GM12864 (cell line): ENCODE measurements around the gene TUT7.
"Not testable (repeated sequence)": the region's sequence is repeated elsewhere in the genome, so short reads cannot be mapped to it uniquely, and the experiment has no call there.

Experiments
- DNase-seq: peaks from one replicate; pipeline ENCODE4 v3.0.0-alpha.2; 2011; ENCODE audit warnings: low read depth
- H3K4me3 ChIP-seq: 2 replicates; pipeline ENCODE4 v1.5.1; 2011; ENCODE audit warnings: mild to moderate bottlenecking, low read depth, low read length, control low read depth
- TF ChIP-seq, protein P1 (sequence below): IDR thresholded peaks from 2 replicates; pipeline ENCODE4 v1.5.1; 2011; ENCODE audit warnings: low read depth, mild to moderate bottlenecking, moderate library complexity, low read length, control low read depth, inconsistent platforms; ENCODE audit errors: missing control alignments

Gene TUT7

DNA sequence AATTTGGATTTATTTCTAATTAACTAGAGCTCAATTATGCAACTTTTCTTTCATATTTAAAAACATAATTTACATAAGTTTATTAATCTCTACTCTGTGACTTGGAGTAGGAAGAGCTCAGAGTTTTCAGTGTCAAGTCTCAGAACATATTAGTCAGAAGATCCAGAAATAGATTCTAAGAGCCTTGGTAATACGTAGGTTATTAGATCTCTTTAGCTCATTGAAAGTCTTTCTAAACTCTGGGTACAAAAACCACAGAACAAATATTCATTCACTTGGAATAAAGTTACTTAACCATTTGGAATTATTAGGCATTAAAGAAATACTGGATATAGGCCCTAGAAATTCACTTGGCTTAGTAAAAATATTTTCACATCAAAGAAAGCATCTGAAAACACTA lies 45.5 kb downstream of the TUT7 start:
- no peak overlapping the region for H3K4me3 ChIP-seq
- no peak for DNase-seq
- TF ChIP-seq, protein P1, sequence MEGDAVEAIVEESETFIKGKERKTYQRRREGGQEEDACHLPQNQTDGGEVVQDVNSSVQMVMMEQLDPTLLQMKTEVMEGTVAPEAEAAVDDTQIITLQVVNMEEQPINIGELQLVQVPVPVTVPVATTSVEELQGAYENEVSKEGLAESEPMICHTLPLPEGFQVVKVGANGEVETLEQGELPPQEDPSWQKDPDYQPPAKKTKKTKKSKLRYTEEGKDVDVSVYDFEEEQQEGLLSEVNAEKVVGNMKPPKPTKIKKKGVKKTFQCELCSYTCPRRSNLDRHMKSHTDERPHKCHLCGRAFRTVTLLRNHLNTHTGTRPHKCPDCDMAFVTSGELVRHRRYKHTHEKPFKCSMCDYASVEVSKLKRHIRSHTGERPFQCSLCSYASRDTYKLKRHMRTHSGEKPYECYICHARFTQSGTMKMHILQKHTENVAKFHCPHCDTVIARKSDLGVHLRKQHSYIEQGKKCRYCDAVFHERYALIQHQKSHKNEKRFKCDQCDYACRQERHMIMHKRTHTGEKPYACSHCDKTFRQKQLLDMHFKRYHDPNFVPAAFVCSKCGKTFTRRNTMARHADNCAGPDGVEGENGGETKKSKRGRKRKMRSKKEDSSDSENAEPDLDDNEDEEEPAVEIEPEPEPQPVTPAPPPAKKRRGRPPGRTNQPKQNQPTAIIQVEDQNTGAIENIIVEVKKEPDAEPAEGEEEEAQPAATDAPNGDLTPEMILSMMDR, result no peak

DNA sequence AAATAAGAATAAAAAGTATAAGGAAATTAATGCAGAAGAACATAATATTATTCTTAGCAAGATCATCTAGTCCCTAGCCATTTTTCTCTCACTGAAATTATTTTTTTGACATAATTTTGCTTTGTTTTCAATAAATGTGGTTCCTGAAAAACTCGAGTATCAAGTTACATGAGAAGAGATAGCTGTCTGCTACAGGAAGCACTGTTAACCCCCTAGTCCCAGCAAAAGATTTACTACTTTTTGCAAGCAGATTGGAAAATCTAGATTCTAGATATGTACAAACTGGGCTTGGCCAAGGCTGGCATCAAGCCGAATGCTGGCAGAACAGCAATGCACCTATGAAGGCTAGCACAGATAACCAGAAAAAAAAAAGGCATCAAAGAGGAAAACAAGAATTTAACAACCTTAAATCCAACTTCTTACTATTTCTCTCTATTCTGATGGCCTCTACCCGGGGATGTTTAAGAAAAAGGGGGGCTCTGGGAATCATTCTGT lies 49.9 kb downstream of the TUT7 start:
- H3K4me3 ChIP-seq, result no peak overlapping the region
- no peak for DNase-seq
- TF ChIP-seq, protein P1, result no peak

DNA sequence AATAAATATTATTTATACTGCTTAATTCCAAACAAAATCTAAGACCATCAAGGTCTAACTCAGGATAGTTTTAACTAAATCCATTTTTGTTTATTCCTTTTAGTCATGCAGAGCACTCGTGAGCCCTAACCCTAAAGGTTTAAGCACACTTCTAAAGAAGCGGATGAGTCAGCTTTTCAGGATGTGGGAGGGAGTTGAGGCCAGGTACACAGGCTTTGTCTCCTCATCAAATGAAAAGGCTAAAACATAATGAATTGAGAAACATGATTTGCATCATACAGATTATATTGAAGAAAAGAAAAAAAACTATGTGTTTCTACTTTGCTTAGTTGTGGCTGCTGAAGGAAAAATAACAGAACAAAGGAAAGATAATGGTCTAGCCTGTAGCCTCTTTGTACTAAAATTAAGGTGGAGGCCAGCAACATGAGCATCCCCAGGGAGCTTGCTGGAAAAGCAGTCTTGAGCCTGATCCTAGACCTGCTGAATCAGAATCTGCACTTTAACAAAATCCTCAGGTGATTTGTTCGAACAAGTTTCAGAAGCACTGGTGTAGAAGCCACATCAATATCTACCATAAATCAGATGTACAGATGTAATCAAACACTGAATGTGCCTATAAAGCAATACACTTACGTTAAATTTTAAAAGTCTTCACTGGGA lies 50.8 kb downstream of the TUT7 start:
- TF ChIP-seq, protein P1, result no peak
- no peak overlapping the region for H3K4me3 ChIP-seq
- no peak for DNase-seq

DNA sequence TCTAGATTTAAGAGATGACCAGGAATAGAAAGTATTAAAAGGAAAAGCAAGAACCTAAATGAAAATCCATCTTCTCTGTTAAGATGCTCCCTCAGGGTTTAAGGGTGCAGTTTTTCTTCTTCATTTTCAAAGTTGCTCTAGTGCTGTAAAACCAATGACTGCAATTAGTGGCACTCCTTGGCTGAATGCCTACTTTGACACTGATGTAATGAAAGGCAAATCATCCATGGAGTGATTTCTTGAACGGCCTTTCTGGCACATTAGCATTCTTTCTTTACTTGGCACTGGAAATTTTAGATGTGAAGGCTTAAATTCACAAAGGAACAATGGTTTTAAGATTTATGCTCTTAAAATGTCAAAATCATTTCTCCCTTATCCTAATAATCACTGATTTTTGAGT lies 52.5 kb downstream of the TUT7 start:
- H3K4me3 ChIP-seq, result no peak overlapping the region
- no peak for DNase-seq
- TF ChIP-seq, protein P1, result no peak

DNA sequence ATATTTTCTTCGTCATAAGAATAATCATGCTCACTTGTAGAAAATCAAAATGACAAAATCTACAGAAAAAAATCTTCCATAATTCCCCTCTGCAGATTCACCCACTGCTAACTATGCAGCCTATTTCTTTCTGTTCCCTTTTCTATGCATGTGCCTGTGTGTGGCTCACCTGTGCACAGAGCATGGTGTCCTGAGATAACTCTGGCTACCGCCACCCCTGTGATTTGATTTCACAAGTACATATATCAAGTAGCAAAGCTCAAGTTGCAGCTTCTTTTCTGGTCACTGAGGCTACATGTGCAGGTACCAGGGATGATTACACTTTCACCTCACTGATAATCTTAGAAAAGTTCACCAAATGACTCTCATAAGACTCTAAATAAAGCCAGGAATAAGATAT lies 53.5 kb downstream of the TUT7 start:
- H3K4me3 ChIP-seq, result no peak overlapping the region
- TF ChIP-seq, protein P1, result no peak
- no peak for DNase-seq

DNA sequence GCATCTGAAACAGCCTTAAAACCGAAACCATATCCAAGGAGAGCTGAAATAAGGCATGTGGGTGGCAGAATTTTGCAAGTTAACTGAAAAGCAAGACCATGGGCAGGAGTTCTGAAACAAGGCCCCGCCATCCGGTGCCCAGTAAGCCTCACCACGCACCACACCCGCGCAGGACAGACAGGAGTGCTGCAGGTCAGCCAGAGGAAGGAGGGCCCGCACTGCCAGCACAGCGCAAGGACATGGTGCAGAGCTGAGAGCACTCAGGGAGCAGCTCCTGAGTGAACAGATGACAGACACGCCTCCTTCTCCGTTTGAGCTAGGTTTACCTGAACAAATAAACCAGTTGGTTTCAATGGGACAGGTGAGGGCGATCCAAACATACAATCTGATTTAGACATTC lies 55.3 kb downstream of the TUT7 start:
- no peak overlapping the region for H3K4me3 ChIP-seq
- no peak for DNase-seq
- TF ChIP-seq, protein P1, result no peak

DNA sequence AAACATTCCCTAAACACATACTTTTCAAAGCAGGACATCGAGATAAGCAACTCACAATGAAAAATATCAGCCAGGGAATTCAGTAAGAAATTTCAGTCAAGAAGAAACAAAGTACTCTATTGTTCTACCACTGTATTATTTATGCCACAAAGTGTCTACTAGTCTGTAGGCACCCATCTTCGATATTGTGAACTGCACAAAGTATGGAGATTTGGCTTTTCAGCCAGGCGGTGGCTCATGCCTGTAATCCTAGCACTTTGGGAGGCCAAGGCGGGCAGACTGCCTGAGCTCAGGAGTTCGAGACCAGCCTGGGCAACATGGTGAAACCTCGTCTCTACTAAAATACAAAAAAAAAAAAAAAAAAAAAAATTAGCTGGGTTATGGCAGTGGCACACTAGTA lies 63.9 kb downstream of the TUT7 start:
- not testable (repeated sequence) for DNase-seq, H3K4me3 ChIP-seq
